Osteoblast (primary cell): ENCODE data around the gene HSPA4. TPM values are rescaled to one million over a fixed set of nuclear protein-coding genes. Genes with fewer than 3 reads are reported as not detected.

Experiments
- DNase-seq: peaks from one replicate; pipeline ENCODE4 v3.0.0; 2011; ENCODE audit warnings: low spot score, mixed read lengths; ENCODE audit not compliant: insufficient read length; ENCODE audit errors: missing footprints
- H2AFZ ChIP-seq: 2 replicates; pipeline ENCODE4 v1.6.0; 2011; ENCODE audit warnings: mild to moderate bottlenecking, low read length
- H3K27ac ChIP-seq: 2 replicates; pipeline ENCODE4 v1.5.1; 2011; ENCODE audit warnings: mild to moderate bottlenecking, low read depth, low read length, moderate library complexity
- H3K27me3 ChIP-seq: 2 replicates; pipeline ENCODE4 v1.6.0; 2012; ENCODE audit warnings: mild to moderate bottlenecking, control low read depth, inconsistent platforms, low read length, moderate library complexity; ENCODE audit not compliant: insufficient read depth
- H3K36me3 ChIP-seq: 2 replicates; pipeline ENCODE4 v1.5.1; 2011; ENCODE audit warnings: mild to moderate bottlenecking, low read length, control low read depth, moderate library complexity; ENCODE audit not compliant: insufficient read depth
- H3K4me1 ChIP-seq: 2 replicates; pipeline ENCODE4 v1.5.1; 2011; ENCODE audit warnings: mild to moderate bottlenecking, low read length, control low read depth, moderate library complexity; ENCODE audit not compliant: insufficient read depth
- H3K4me2 ChIP-seq: 2 replicates; pipeline ENCODE4 v1.6.0; 2011; ENCODE audit warnings: mild to moderate bottlenecking, low read length; ENCODE audit not compliant: insufficient read depth
- H3K4me3 ChIP-seq: fragments of 200-600 bp; sonication (generic); 3 replicates; pipeline ENCODE4 v1.5.1; 2012; ENCODE audit warnings: mild to moderate bottlenecking, low read length, inconsistent platforms; ENCODE audit not compliant: insufficient read depth
- H3K79me2 ChIP-seq: 2 replicates; pipeline ENCODE4 v1.6.0; 2012; ENCODE audit warnings: mild to moderate bottlenecking, low read length, control low read depth, inconsistent platforms; ENCODE audit not compliant: insufficient read depth
- H3K9me3 ChIP-seq: 2 replicates; pipeline ENCODE4 v1.5.1; 2011; ENCODE audit warnings: low read depth, low read length, control low read depth
- H4K20me1 ChIP-seq: 2 replicates; pipeline ENCODE4 v1.6.0; 2012; ENCODE audit warnings: mild to moderate bottlenecking, low read length, control low read depth; ENCODE audit not compliant: insufficient read depth
- CTCF ChIP-seq: IDR thresholded peaks from 2 replicates; pipeline ENCODE4 v1.5.1; 2011; ENCODE audit warnings: mild to moderate bottlenecking, low read depth, low read length, moderate library complexity; ENCODE audit errors: extremely low read depth
- total RNA-seq: library from RNA; depleted of rRNA; stranded (reverse); fragments of >200 nt; gene quantifications from 2 replicates; pipeline ENCODE4 v1.2.3, GENCODE V29; 2012

The HSPA4 gene
- total RNA-seq, 1 donor: 135 TPM

- DNase-seq: no peak
- H3K4me1 ChIP-seq: no peaks in the 10 kb centered on the region
- H3K4me3 ChIP-seq: no peak overlapping the region
Measured at GRCh38 chr5:133145436-133146170, 93.8 kb downstream of the HSPA4 start.

GRCh38 chr5:133147411-133147810, 95.6 kb downstream of the HSPA4 start:
- H3K36me3 ChIP-seq: no peaks in the 10 kb centered on the region
- no peak overlapping the region for H3K4me3 ChIP-seq
- H3K79me2 ChIP-seq: no peaks in the 10 kb centered on the region
- no peak overlapping the region for H2AFZ ChIP-seq
- H3K27me3 ChIP-seq: no peaks in the 10 kb centered on the region
- no peaks in the 10 kb centered on the region for H4K20me1 ChIP-seq
- H3K27ac ChIP-seq: no peak overlapping the region
- H3K9me3 ChIP-seq: no peaks in the 10 kb centered on the region
- TF ChIP-seq CTCF: no peak
- no peak for DNase-seq
- H3K4me1 ChIP-seq: no peaks in the 10 kb centered on the region
- no peak overlapping the region for H3K4me2 ChIP-seq

More at GRCh38 chr5:133145436-133146170, 93.8 kb downstream of the HSPA4 start:
- H3K27me3 ChIP-seq: no peaks in the 10 kb centered on the region
- no peaks in the 10 kb centered on the region for H4K20me1 ChIP-seq
- no peaks in the 10 kb centered on the region for H3K9me3 ChIP-seq
- TF ChIP-seq CTCF: no peak
- no peak overlapping the region for H3K4me2 ChIP-seq
- no peaks in the 10 kb centered on the region for H3K36me3 ChIP-seq
- no peak overlapping the region for H2AFZ ChIP-seq
- no peak overlapping the region for H3K27ac ChIP-seq
- H3K79me2 ChIP-seq: no peaks in the 10 kb centered on the region

- Histone ChIP-seq H3K79me2 (no peaks in the 10 kb centered on the region), H3K4me3 (no peak overlapping the region), H3K4me2 (no peak overlapping the region), H2AFZ (no peak overlapping the region), H3K36me3 (no peaks in the 10 kb centered on the region), H4K20me1 (no peaks in the 10 kb centered on the region), H3K4me1 (no peaks in the 10 kb centered on the region), H3K27me3 (no peaks in the 10 kb centered on the region), H3K9me3 (no peaks in the 10 kb centered on the region), H3K27ac (no peak overlapping the region)
- no peak for DNase-seq
- TF ChIP-seq CTCF: no peak
Measured at GRCh38 chr5:133147815-133148567, 96.2 kb downstream of the HSPA4 start.

GRCh38 chr5:133149345-133149744, 97.5 kb downstream of the HSPA4 start:
- no peak overlapping the region for H3K4me3 ChIP-seq
- H3K36me3 ChIP-seq: no peaks in the 10 kb centered on the region
- no peak for TF ChIP-seq CTCF
- H3K79me2 ChIP-seq: no peaks in the 10 kb centered on the region
- H4K20me1 ChIP-seq: no peaks in the 10 kb centered on the region
- no peak overlapping the region for H2AFZ ChIP-seq
- no peak for DNase-seq
- H3K27me3 ChIP-seq: no peaks in the 10 kb centered on the region
- H3K4me1 ChIP-seq: no peaks in the 10 kb centered on the region
- H3K4me2 ChIP-seq: no peak overlapping the region
- no peak overlapping the region for H3K27ac ChIP-seq
- H3K9me3 ChIP-seq: no peaks in the 10 kb centered on the region
